Vagina (tissue), 2 donors: ENCODE data around the gene LPCAT1.

Experiments
- CTCF ChIP-seq, 3 experiments: fragments of 450-650 bp in 2 of 3; fragments of 200-600 bp in 1 of 3; sonication (generic) in 1 of 3; IDR thresholded peaks; one replicate each; pipeline ENCODE4 v1.5.1; 2017 to 2019; ENCODE audit warnings: antibody characterized with exemption in 3 of 3, mild to moderate bottlenecking in 2 of 3, moderate library complexity in 2 of 3
- POLR2A ChIP-seq, 2 donors: fragments of 450-650 bp; IDR thresholded peaks; one replicate each; pipeline ENCODE4 v1.6.1; 2017; ENCODE audit warnings: antibody characterized with exemption in 2 of 2, mild to moderate bottlenecking in 2 of 2, moderate library complexity in 2 of 2
- POLR2AphosphoS5 ChIP-seq, 2 donors: sonication (generic); formaldehyde crosslinking; IDR thresholded peaks; one replicate each; pipeline ENCODE4 v1.9.0; 2017; ENCODE audit warnings: antibody characterized with exemption in 2 of 2, mild to moderate bottlenecking in 2 of 2, low read depth in 1 of 2; ENCODE audit not compliant: insufficient read depth in 1 of 2

- no peak for TF ChIP-seq CTCF (IDR thresholded peaks at IDR 0.05)
- TF ChIP-seq POLR2A (IDR thresholded peaks at IDR 0.05), result no peak
- TF ChIP-seq POLR2AphosphoS5 (IDR thresholded peaks at IDR 0.05; ENCODE audit: insufficient read depth in 1 of 2, low read depth in 1 of 2), result no peak
Measured at GRCh38 chr5:1552521-1553255, 28.9 kb upstream of the LPCAT1 start.
